Ishikawa (cell line): ENCODE results near the gene TACC2.

Source experiments
- CEBPB ChIP-seq: IDR thresholded peaks from 2 replicates; pipeline ENCODE4 v1.6.1; 2012
- CREB1 ChIP-seq: IDR thresholded peaks from 2 replicates; pipeline ENCODE4 v1.6.1; 2012; ENCODE audit warnings: low read depth
- EGR1 ChIP-seq: IDR thresholded peaks from 2 replicates; pipeline ENCODE4 v1.6.1; 2012
- EP300 ChIP-seq: IDR thresholded peaks from 2 replicates; pipeline ENCODE4 v1.6.1; 2012; ENCODE audit warnings: borderline replicate concordance
- FOXM1 ChIP-seq: IDR thresholded peaks from 2 replicates; pipeline ENCODE4 v1.6.1; 2012; ENCODE audit warnings: low read depth, borderline replicate concordance
- NFIC ChIP-seq: IDR thresholded peaks from 2 replicates; pipeline ENCODE4 v1.6.1; 2012
- RAD21 ChIP-seq: IDR thresholded peaks from 2 replicates; pipeline ENCODE4 v1.6.1; 2012; ENCODE audit warnings: low read depth
- REST ChIP-seq: IDR thresholded peaks from 2 replicates; pipeline ENCODE4 v1.6.1; 2012; ENCODE audit warnings: low read depth, mild to moderate bottlenecking
- TAF1 ChIP-seq: IDR thresholded peaks from 2 replicates; pipeline ENCODE4 v1.6.1; 2012; ENCODE audit warnings: low read depth, mild to moderate bottlenecking
- TCF12 ChIP-seq: IDR thresholded peaks from 2 replicates; pipeline ENCODE4 v1.6.1; 2012; ENCODE audit warnings: low read depth
- TEAD4 ChIP-seq: IDR thresholded peaks from 2 replicates; pipeline ENCODE4 v1.6.1; 2012
- USF1 ChIP-seq: IDR thresholded peaks from 2 replicates; pipeline ENCODE4 v1.6.1; 2012
- YY1 ChIP-seq: IDR thresholded peaks from 2 replicates; pipeline ENCODE4 v1.6.1; 2012; ENCODE audit warnings: low read depth
- ZBTB7A ChIP-seq: IDR thresholded peaks from 2 replicates; pipeline ENCODE4 v1.6.1; 2012; ENCODE audit warnings: low read depth
- TF ChIP-seq, protein P1 (sequence below): IDR thresholded peaks from 2 replicates; pipeline ENCODE4 v1.6.1; 2012

TACC2 gene

DNA sequence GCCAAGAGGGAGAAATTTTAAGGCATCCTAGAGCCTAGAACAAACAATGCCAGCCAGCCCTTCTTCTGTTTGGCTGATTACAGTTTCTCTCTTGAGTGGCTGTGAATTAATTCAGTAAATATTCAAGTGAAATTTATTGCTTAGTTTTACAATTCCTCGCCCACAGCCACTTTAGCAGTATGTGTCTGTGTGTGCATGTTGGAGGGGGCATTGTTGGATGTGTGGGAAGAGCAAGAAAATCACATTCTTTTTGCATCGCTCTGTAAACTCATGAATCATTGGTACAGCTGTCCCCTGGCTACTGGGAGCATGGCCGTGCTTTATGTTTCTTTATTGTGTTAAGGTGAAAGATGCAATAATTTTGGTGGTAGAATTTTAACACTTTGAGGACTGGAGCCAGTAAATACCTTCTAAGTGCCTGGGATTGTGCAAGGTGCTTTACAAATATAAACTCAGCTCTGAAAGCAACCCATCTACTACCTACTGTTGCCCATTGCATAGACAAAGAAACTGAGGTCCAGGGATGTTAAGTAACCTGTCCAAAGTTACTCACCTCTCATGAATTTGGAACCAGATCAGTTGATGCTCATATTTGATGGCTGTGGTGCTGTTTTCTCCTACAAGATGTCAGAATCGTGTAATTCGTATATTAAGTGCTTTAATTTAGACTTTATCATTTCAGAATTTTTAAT, 192.2 kb downstream of the TACC2 start:
- no peak for TF ChIP-seq CEBPB
- no peak for TF ChIP-seq TEAD4
- TF ChIP-seq EGR1 = no peak
- no peak for TF ChIP-seq YY1
- TF ChIP-seq, protein P1, sequence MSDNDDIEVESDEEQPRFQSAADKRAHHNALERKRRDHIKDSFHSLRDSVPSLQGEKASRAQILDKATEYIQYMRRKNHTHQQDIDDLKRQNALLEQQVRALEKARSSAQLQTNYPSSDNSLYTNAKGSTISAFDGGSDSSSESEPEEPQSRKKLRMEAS = no peak
- TF ChIP-seq EP300 = no peak
- no peak for TF ChIP-seq REST
- no peak for TF ChIP-seq TCF12
- TF ChIP-seq USF1 = no peak
- no peak for TF ChIP-seq FOXM1
- no peak for TF ChIP-seq ZBTB7A
- TF ChIP-seq TAF1 = no peak
- no peak for TF ChIP-seq CREB1
- no peak for TF ChIP-seq NFIC

GRCh38 chr10:122181876-122182275, 192.9 kb downstream of the TACC2 start:
- no peak for TF ChIP-seq FOXM1
- no peak for TF ChIP-seq EGR1
- TF ChIP-seq ZBTB7A = no peak
- TF ChIP-seq RAD21 = no peak
- TF ChIP-seq NFIC = no peak
- TF ChIP-seq REST = no peak
- TF ChIP-seq TEAD4 = no peak
- TF ChIP-seq EP300 = no peak

GRCh38 chr10:122182308-122182707, 193.3 kb downstream of the TACC2 start:
- TF ChIP-seq EP300 = peak; percentile 88
- TF ChIP-seq RAD21 = no peak; the same call in 1 of the 2 replicates
- TF ChIP-seq REST = no peak
- no peak for TF ChIP-seq CREB1
- TF ChIP-seq CEBPB = peak; percentile 81
- 0 out of 2 replicates have a peak, but pooled peaks have one; percentile 55 for TF ChIP-seq YY1
- TF ChIP-seq, protein P1 = peak; percentile 87
- peak; percentile 98 for TF ChIP-seq TEAD4
- no peak for TF ChIP-seq USF1
- no peak for TF ChIP-seq TAF1
- TF ChIP-seq FOXM1 = peak; percentile 72; the same call in 1 of the 2 replicates
- peak; percentile 98 for TF ChIP-seq NFIC
- TF ChIP-seq TCF12 = peak; percentile 96
- no peak for TF ChIP-seq ZBTB7A
- peak; percentile 61; the same call in 1 of the 2 replicates for TF ChIP-seq EGR1

GRCh38 chr10:122184254-122184653, 195.3 kb downstream of the TACC2 start:
- TF ChIP-seq EP300 (no peak), CREB1 (no peak), TAF1 (no peak), ZBTB7A (no peak), NFIC (no peak), YY1 (no peak), CEBPB (no peak), TEAD4 (no peak), EGR1 (no peak), FOXM1 (no peak), RAD21 (no peak), REST (no peak), TCF12 (no peak), USF1 (no peak)
- TF ChIP-seq, protein P1 = no peak
